SK-N-SH treated with all-trans-retinoic acid at 6 μM for 48 hours (cell line): ENCODE results near the gene OR10A6.

Experiments used
- ARNTL ChIP-seq: fragments of 450-650 bp; formaldehyde crosslinking; IDR thresholded peaks from 2 replicates; pipeline ENCODE4 v1.5.0; 2020; ENCODE audit warnings: low read depth, mild to moderate bottlenecking, moderate library complexity, borderline replicate concordance
- ZNF70 ChIP-seq: fragments of 450-650 bp; formaldehyde crosslinking; IDR thresholded peaks from 2 replicates; pipeline ENCODE4 v1.5.0; 2020; ENCODE audit warnings: mild to moderate bottlenecking, moderate library complexity

GRCh38 chr11:7900686-7901085 is 30.4 kb downstream of the OR10A6 start:
- TF ChIP-seq ZNF70 (CRISPR knock-in tag): no peak
- no peak for TF ChIP-seq ARNTL
